PC-3 (cell line): ENCODE data around the gene ATP2B2. TPM values are rescaled to one million over a fixed set of nuclear protein-coding genes. Genes with fewer than 3 reads are reported as not detected.
"Not testable (repeated sequence)": the region's sequence is repeated elsewhere in the genome, so short reads cannot be mapped to it uniquely, and the experiment has no call there.

Experiments
- ATAC-seq: fragments of 200-7000 bp; cut with Tn5 transposase; 2 replicates; pipeline ENCODE4 v1.9.1; 2020; ENCODE audit warnings: mild to moderate bottlenecking, moderate library complexity
- BruUV-seq: library from RNA; stranded (reverse); fragments of 400-500 nt; replicated peaks from 2 replicates; lab custom pipeline; 2021; lab: Mats Ljungman, UMichigan
- CTCF ChIA-PET: fragments of 300-600 bp; sonication (Branson Sonifier 250); formaldehyde crosslinking; loops from one replicate; lab custom pipeline; 2022; ENCODE audit warnings: antibody characterized with exemption; lab: Charles Lee
- POLR2A ChIA-PET: fragments of 300-600 bp; sonication (Branson Sonifier 250); formaldehyde crosslinking; loops from one replicate; lab custom pipeline; 2022; ENCODE audit warnings: antibody characterized with exemption; ENCODE audit not compliant: unreplicated experiment; lab: Charles Lee
- DNase-seq: peaks from one replicate; pipeline ENCODE4 v3.0.0-alpha.2; 2015
- H2AFZ ChIP-seq: fragments of 300-600 bp; sonication (generic); 2 replicates; pipeline ENCODE4 v1.6.0; 2016; ENCODE audit warnings: antibody characterized with exemption, low read length
- H3F3A ChIP-seq: fragments of 300-600 bp; sonication (generic); one replicate; pipeline ENCODE4 v1.6.0; 2017; ENCODE audit warnings: antibody characterized with exemption, low read length, control low read depth, mild to moderate bottlenecking; ENCODE audit not compliant: unreplicated experiment
- H3K27ac ChIP-seq: fragments of 300-600 bp; sonication (generic); 2 replicates; pipeline ENCODE4 v1.5.1; 2016; ENCODE audit warnings: mild to moderate bottlenecking, low read length
- H3K27me3 ChIP-seq: fragments of 300-600 bp; sonication (generic); 2 replicates; pipeline ENCODE4 v1.6.1; 2016; ENCODE audit warnings: low read length, mixed read lengths
- H3K36me3 ChIP-seq: fragments of 300-600 bp; sonication (generic); 2 replicates; pipeline ENCODE4 v1.6.1; 2016; ENCODE audit warnings: low read depth, mixed run types, low read length, mixed read lengths
- H3K4me1 ChIP-seq: fragments of 300-600 bp; sonication (generic); 2 replicates; pipeline ENCODE4 v1.5.1; 2016; ENCODE audit warnings: low read length; ENCODE audit not compliant: insufficient read depth
- H3K4me2 ChIP-seq: fragments of 300-600 bp; sonication (generic); 2 replicates; pipeline ENCODE4 v1.6.0; 2016; ENCODE audit warnings: low read length
- H3K4me3 ChIP-seq: fragments of 300-600 bp; sonication (generic); 2 replicates; pipeline ENCODE4 v1.5.1; 2016; ENCODE audit warnings: mild to moderate bottlenecking, low read length, mixed read lengths
- H3K79me2 ChIP-seq: fragments of 300-600 bp; sonication (generic); 2 replicates; pipeline ENCODE4 v1.6.1; 2017; ENCODE audit warnings: low read length, mixed read lengths
- H3K9ac ChIP-seq: fragments of 300-600 bp; sonication (generic); 2 replicates; pipeline ENCODE4 v1.6.0; 2016; ENCODE audit warnings: mild to moderate bottlenecking, low read length
- H3K9me2 ChIP-seq: fragments of 300-600 bp; sonication (generic); replicated peaks from 2 replicates; pipeline ENCODE4 v1.6.1; 2016; ENCODE audit warnings: mixed run types, low read length, mixed read lengths
- H3K9me3 ChIP-seq: fragments of 300-600 bp; sonication (generic); 2 replicates; pipeline ENCODE4 v1.6.1; 2016; ENCODE audit warnings: low read length, mixed read lengths
- H4K20me1 ChIP-seq: fragments of 300-600 bp; sonication (generic); 2 replicates; pipeline ENCODE4 v1.6.1; 2016; ENCODE audit warnings: low read length, mixed read lengths
- CTCF ChIP-seq: fragments of 300-600 bp; sonication (generic); conservative IDR thresholded peaks from 2 replicates; pipeline ENCODE4 v1.5.1; 2017; ENCODE audit warnings: antibody characterized with exemption, low read depth, mild to moderate bottlenecking, low read length
- EZH2 ChIP-seq: fragments of 300-600 bp; sonication (generic); IDR thresholded peaks from one replicate; pipeline ENCODE4 v1.6.1; 2017; ENCODE audit warnings: antibody characterized with exemption, mild to moderate bottlenecking, low read length; ENCODE audit not compliant: unreplicated experiment
- EZH2phosphoT487 ChIP-seq: fragments of 300-600 bp; sonication (generic); IDR thresholded peaks from 2 replicates; pipeline ENCODE4 v1.6.1; 2018; ENCODE audit warnings: mild to moderate bottlenecking, antibody characterized with exemption, low read length, borderline replicate concordance
- intact Hi-C: fragments of 100-400 bp; cut with micrococcal nuclease; formaldehyde crosslinking; loops from 2 replicates; pipeline ENCODE4 v1.9.0; 2023
- total RNA-seq: library from RNA; depleted of rRNA; stranded (reverse); fragments of >200 nt; gene quantifications from 2 replicates; pipeline ENCODE4 v1.2.3, GENCODE V29; 2014

ATP2B2 gene
- total RNA-seq, 1 experiment from 2014 or later: not detected

GRCh38 chr3:10382892-10383849 is 122.2 kb downstream of the ATP2B2 start:
- H2AFZ ChIP-seq: no peak overlapping the region
- DNase-seq (no peak), ATAC-seq (no peak)
- POLR2A ChIA-PET: no interaction called here
- CTCF ChIA-PET: no interaction called here
- H3K36me3 ChIP-seq: no peaks in the 10 kb centered on the region
- peaks cover 9% of the 10 kb centered on the region; the same call in 1 of the 2 replicates for H3K9me3 ChIP-seq
- no peaks in the 10 kb centered on the region for H3K4me1 ChIP-seq
- BruUV-seq: no TSS peak
- intact Hi-C loops: no loop called here
- H3K27me3 ChIP-seq: peaks cover 10% of the 10 kb centered on the region; the same call in 1 of the 2 replicates
- no peak overlapping the region for H3K9ac ChIP-seq
- no peaks in the 10 kb centered on the region for H3K9me2 ChIP-seq
- no peak for TF ChIP-seq CTCF
- no peak for TF ChIP-seq EZH2phosphoT487
- H3K27ac ChIP-seq: no peak overlapping the region
- H3K79me2 ChIP-seq: no peaks in the 10 kb centered on the region
- no peak overlapping the region for H3K4me3 ChIP-seq
- H4K20me1 ChIP-seq: no peaks in the 10 kb centered on the region
- no peaks in the 10 kb centered on the region for H3F3A ChIP-seq
- no peak overlapping the region for H3K4me2 ChIP-seq

DNA sequence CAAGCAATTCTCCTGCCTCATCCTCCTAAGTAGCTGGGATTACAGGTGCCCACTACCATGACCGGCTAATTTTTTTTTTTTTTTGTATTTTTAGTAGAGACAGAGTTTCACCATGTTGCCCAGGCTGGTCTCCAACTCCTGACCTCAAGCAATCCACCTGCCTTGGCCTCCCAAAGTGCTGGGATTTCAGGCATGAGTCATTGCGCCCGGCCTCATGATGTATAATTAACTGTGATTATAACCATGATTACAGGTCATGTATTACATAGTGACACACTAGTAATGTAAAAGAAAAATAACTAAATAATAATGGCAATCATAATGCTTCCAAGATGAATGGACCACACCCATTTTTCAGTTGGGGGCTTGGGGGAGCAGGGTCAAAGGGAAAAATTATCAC is 122.9 kb downstream of the ATP2B2 start:
- H3K9me3 ChIP-seq: not testable (repeated sequence)

DNA sequence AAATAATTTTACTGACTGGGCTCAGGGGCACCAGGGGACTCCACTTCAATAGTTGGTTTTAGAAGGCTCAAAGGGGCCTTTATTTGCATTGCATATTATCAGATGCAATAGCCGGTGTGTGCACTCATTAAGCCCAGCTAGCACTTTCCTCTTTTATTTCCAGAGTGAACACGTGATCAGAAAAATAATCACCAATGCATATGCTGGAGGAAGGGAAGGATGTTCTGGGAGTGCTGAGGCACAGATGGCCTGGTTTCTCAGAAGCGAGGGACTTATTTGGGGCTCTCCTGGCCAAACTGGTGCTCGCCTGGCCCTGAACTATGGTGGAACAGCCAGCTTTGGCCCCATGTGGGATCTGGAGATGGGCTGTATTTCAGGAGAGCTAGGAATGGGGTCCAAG is 124.0 kb downstream of the ATP2B2 start:
- Histone ChIP-seq H3K9me2 (no peaks in the 10 kb centered on the region), H3F3A (no peaks in the 10 kb centered on the region), H3K9me3 (no peaks in the 10 kb centered on the region), H3K9ac (no peak overlapping the region), H3K27ac (no peak overlapping the region), H4K20me1 (no peaks in the 10 kb centered on the region), H2AFZ (no peak overlapping the region), H3K27me3 (peaks cover 17% of the 10 kb centered on the region), H3K36me3 (no peaks in the 10 kb centered on the region), H3K4me1 (no peaks in the 10 kb centered on the region), H3K4me2 (no peak overlapping the region), H3K4me3 (no peak overlapping the region), H3K79me2 (no peaks in the 10 kb centered on the region)
- BruUV-seq: no TSS peak
- ChIA-PET POLR2A (no interaction called here), CTCF (no interaction called here)
- TF ChIP-seq CTCF (no peak), EZH2 (no peak), EZH2phosphoT487 (no peak)
- no peak for DNase-seq
- no peak for ATAC-seq
- intact Hi-C loops: no loop called here

More for the DNA sequence above, 122.9 kb downstream of the ATP2B2 start:
- CTCF ChIA-PET, H3K4me2 ChIP-seq, ATAC-seq, H3K9me2 ChIP-seq, H4K20me1 ChIP-seq, DNase-seq, H3K9ac ChIP-seq, H3K4me1 ChIP-seq, H3K79me2 ChIP-seq, BruUV-seq, H3K36me3 ChIP-seq, H3F3A ChIP-seq, POLR2A ChIA-PET, H3K27ac ChIP-seq, intact Hi-C loops, H3K4me3 ChIP-seq, H2AFZ ChIP-seq: not testable (repeated sequence)
- peaks cover 10% of the 10 kb centered on the region; the same call in 1 of the 2 replicates for H3K27me3 ChIP-seq
